ENCODE measurements around the gene GMEB1.

GRCh38 chr1:28759257-28759656 lies 90.7 kb downstream of the GMEB1 start:
- TF ChIP-seq CTCF (IDR thresholded peaks at IDR 0.05; ENCODE audit: poor library complexity) (no peak), EZH2 (IDR thresholded peaks at IDR 0.05; ENCODE audit: borderline replicate concordance) (no peak), EZH2phosphoT487 (IDR thresholded peaks at IDR 0.05; ENCODE audit: low read depth, severe bottlenecking, unreplicated experiment) (no peak)

All from hepatocyte (in vitro differentiated cells).